ENCODE data around the gene IRX3.
A peak's percentile ranks its signal among the peaks of the same experiment; 100 is the strongest.

IRX3 gene

DNA sequence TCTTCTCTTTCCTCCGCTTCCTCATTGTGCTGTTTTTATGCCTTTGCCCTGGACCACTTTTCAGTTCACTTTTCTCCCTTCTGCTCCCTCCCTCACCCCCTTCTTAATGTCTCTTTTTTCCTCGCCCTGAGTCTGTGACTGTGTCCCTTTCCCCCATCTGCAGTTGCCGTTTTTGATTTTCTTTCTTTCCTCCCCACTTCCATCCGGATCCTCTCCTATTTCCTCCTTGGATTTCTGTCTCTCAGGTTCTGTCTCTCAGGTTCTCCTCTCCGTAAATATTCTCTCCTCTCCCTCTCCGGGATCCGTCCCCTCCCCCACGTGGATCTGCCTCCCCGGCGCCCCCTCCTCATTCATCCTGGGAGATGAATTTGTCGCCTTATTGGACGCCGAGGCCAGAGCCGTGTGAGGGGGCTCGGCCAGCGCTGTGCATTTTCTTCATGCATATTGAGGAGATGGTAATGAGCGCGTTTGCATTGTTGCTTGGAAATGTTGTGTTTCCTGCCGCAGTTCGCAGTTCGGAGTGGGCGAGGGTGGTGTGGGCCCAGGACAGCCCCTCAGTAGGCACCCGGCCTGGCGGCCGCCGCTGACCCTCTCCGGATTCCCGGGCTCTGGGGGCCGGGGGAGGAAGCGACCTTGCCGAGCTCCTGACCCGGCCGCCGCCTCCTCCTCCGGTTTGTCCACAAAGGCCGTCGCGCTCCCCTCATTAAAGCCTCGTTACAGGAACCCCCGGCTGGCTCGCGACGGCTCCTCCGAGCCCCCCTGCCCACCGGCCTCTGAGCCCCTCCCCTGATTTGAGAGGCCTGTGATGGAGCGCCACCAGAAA lies 4.5 kb upstream of the IRX3 start:
- no peak for DNase-seq

DNA sequence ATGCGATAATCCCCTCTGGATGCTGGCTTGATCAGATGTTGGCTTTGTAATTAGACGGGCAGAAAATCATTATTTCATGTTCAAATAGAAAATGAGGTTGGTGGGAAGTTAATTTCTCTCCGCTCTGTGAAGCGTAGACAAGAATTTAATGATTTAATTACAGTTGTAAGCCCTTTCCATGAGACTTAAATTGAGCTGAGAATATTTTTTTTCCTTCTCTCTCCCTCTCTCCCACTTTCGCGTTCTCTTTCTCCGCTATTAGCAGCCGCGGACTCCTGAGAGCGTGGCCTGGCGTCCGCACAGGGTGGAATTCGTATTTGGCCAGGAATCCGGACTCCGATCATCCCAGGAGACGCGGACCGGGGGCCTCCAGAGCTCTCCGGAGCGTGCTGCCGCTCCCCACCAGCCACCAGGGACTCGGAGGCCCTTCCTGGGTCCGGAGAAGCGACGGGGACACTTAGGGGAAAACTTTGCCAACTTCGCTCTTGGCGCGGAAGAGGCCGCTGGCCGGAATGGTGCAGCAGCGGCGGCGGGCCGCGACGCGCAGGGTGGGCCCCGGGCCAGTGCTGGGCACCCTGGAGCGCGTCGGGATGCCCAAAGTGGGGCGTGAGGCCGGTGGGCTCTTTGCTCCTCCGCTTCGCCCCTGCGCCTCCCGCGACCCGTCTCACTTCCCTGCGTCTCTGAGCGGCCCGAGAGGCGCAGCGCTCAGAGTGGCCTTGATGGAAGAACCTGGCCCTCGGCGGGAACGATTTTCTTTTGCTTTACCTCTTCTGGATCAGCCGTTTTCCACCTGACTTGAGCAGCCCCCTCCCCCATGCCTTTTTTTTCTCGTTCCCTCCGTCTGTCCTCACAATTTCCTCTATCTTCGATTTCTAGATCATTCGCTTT lies 3.6 kb upstream of the IRX3 start:
- DNase-seq: no peak

DNA sequence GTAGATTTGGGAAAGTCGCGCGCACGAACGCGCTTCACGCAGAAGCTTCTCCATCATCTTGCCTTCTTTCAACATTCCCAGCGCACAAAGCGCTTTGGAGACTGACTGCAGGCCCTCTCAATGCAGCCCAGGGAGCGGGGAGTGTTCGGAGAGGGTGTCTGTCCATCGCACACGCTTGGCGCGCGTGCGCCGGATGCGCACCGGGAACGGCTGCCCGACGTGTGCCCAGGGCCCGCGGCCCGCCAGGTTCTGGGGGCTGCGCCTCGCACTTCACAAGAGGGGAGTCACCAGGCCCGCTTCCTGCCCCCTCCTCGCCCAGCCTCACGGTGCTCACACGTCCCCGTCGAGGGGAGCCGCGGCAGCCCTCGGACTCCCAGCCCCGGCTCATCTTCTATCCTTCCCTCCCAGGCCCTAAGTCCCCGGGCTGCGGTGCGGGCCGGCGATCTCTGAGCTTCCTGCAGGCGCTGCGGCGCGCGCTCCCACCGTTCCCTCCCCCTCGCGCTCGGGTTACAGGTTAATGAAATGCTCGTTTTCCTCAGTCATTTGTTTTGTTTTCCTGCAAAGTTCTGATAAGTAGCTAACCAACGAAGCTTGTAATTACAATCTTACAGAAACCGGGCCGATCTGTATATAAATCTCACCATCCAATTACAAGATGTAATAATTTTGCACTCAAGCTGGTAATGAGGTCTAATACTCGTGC lies 2.8 kb upstream of the IRX3 start:
- no peak for DNase-seq

DNA sequence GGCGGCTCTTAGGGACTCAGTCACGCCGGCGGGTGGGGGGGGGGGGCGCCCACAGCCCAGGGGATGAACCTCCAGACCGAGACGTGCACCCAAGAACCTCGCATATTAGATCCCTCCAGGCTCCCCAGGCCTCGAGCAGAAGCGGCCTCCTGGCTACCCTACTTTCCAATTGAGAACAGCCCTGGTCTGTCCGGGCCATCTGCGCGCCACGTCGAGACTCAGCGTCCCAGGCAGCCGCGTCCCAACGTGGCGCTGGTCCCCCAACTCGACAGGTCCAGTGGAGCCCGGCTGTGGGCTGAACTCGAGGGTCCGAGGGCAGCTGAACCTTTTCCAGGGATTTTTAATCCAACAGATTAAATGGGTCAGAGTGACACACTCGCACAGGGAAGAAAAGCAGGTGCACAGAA lies 2.3 kb upstream of the IRX3 start:
- DNase-seq: no peak

DNA sequence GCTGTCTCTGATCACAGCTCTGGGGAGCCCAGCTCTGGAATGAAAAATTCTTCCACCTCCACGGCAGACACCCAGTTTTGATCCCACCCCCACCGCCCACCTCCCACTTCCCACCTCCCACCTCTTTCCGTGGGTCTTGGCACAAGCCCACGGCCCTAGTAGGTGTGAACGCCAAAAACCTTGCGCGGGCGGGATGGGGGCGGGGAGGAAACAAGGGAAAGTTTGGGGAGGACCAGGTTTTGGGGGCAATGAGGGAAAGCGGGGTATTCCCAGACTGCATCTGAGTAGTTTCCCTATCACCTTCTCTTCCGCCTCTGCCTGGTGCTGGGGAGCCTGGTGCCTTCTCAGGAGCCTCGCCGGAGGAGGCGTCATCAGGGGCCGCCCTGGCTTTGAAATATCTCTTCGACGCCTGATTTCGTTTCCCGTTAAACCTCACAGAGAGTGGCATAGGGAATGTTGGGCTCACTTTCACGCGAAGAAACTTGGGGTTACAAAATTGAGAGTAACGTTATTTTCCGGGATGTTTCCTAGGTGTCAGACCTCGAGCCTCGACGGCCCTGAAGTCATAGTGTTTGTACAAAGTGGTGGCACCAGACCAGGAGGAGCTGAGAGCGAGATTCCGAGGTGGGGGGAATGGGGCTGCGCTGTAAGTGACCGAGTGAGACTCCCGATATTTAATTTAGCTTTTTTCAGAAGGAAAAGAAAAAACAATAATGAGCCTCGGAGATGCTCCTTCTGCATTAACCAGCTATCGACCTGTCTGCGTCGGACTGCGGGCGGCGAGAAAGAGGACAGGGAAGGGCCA lies 1.6 kb upstream of the IRX3 start:
- DNase-seq: no peak

DNA sequence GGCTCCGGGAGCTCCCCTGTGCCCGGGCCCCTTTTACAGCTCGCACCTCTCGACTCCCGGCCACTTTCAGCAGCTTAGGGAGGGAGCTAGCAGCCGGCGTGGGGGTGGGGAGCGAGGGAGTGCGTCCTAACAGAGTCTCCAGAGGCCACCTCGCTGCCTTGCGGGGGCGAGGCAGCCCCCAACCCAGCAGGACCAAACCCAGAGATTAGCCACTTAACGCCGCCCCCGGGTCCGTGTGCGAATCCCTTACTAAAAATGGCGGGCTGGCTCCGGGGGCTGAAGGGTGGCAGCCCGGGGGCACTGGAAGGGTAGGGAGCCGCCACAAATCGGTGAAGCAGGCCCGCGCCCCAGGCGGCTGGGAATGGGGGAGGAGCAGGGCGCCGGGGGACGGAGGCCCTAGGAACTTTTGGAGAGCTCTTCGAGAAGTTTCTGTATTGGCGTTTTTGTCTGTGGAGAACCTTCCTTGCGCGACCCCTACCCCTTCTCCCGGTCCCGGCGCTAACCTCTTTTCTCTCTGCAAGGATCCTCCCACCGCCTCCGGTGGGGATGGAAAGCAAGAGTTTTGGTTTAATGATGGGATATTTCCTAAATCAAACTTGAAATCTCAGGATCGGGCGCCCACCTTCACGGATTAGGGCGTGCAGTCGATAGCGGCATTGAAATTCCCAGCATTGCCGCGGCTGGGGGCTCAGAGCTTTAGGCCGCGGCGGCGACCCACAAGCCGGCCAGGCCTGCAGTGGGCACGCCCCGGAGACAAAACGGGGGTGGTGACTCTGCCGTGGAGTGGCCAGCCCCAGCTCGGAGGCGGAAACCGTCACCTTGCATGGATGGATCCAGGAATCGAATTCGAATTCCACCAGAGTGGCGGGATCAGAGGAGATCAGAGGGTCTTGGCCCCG lies 793 bp upstream of the IRX3 start:
- DNase-seq: no peak

DNA sequence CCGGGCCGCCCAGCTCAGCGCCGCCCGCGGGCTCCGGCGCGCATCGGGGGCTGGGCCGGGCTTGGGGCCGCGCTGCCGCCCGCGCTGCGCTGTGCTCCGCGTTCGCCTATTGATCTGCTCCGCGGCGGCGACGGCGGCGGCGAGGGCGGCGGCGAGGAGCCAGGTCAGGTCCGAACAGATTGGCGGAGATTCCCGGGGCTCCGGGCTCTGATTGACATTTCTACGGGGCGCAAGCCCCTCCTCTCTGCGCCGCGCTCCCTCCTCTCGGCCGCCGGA lies 559 bp downstream of the IRX3 start:
- peak; percentile 56 for DNase-seq

DNA sequence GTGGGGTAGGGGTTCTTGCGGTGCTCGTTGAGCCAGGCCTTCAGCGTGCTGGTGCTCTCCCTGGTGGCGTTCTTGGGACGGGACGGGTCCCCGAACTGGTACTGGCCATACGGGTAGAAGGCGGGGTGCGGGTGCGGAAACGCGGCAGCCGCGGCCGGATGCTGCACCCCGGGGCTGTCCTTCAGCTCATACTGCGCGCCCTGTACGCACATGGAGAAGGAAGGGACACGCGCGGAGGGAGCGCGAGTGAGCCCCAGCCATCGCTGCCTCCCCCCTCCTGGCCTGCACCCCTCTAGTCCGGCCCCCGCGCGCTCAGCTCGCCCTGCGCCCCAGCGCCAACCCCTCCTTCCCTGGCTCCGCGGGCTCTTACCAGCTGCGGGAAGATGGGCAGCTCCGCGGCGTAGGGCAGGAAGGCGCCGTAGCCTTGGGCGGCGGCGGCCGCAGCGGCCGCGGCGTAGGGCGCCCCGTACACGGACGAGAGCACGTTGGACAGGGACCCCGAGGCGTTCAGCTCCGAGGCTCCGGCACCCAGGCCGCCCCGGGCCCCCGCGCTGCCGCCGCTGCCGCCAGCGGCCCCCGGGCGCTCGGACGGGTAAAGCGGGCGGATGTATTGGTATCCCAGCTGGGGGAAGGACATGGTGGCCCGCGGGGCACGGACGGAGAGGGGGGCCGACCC lies 1.0 kb downstream of the IRX3 start:
- DNase-seq: peak; percentile 59

DNA sequence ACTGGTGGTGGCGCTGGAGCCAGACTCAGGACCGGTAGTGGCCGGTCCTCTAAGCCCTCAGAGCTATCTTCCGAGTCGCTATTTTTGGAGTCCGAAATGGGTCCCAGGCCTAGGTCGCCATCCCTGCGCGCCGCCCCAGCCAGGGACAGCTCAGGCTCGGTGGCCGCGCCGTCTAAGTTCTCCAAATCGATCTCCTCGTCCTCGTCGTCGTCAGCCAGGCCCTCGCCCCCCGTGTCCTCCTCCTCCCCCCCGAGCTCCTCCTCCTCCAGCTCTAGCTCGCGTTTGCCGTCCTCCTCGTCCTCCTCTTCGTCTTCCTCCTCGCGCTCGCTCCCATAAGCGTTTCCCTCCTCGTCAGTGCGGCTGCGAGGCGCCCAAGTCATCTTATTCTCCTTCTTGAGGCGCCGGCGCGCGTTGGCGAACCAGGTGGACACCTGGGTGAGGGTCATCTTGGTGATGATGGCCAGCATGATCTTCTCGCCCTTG lies 1.6 kb downstream of the IRX3 start:
- no peak for DNase-seq

DNA sequence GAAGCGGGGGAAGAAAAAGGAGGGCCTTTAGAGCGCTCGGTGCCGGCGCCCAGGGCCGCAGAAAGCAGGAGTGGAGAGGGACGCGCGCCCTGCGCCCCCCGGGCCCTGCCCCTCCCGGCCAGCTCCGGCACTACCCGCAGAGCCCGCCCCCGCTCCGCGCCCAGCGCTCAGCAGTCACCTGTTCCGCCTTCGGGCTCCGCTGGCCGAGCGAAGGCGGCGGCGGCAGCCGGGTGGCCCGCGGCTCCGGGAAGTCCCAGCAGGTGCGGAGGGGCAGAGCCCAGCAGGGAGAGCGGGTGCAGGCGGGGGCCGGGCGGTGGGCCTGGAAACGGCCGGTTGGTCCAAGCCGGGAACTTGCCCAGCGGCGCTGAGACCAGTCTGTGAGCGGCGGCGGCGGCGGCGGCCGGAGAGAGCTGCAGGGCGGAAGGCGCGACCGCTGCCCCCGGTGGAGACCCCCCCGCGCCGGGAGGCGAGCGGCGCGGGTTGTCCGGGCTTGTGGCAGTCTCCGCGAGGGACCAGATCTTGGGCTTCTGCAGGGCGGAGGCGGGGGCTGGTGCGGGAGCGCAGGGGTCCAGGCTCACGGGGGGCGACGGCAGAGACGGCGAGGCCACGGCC lies 2.2 kb downstream of the IRX3 start:
- DNase-seq: no peak

DNA sequence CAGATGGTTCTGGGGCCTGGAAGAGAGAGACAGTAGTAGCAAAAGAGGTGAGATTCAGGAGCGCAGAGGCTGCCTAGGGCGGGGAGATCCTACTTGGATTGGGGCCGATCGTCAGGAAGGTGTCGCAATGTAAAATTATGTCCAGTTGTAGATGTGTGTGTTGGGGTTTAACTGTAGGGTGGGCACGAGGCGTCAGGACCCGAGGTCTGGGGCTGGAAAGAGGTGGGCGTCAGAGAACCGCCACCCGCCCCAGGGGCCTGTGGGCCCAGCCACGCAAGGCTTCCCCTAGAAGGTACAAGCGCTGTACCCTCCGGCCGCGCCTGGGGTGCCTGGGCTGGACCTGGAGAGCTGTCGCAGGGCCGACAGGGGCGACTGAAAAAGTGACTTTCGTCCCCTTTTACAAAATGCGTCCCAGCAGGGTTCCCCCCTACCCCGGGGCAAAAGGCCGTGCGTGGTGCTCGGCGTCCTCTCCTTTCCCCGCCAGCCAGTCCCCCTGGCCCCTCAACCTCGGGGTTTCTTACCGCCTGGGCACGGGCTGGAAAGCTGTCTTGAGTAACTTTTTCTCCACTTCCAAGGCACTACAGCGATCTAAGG lies 2.8 kb downstream of the IRX3 start:
- DNase-seq: no peak

DNA sequence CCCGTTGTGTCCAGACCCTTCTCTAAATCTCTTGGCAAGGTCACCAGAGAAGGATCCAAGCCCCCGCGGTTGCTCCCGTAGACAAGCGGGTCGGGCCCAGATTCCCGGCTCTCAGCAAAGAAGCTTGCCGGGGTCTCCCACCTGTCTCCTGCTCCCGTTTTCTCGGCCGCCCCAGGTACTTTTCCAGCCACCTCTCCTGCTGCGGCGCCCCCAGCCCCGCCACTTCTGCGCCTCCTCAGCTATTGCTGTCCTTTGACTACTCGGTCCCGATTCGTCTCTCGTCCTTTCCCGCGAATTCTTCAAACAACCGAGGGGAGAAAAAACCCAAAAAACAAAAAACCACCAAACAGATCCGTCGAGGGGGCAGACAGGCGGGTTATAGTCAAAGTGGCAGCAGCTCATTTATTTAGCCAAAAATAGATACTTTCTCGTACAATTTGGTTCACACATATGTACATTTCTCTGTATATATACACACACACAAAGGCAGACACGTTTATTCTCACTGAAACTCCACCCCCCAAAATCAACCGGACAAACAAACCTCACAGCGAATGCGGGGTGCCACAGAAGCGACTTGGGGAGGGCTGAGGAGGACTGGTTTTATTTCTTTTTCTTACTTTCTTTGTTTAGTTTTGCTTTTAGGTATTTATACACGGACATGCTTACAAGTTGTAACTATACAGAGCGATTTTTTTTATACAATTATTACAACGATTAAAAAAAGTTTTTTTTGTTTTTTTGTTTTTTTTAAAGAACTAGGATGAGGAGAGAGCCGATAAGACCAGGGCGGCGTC lies 3.5 kb downstream of the IRX3 start:
- DNase-seq: no peak

DNA sequence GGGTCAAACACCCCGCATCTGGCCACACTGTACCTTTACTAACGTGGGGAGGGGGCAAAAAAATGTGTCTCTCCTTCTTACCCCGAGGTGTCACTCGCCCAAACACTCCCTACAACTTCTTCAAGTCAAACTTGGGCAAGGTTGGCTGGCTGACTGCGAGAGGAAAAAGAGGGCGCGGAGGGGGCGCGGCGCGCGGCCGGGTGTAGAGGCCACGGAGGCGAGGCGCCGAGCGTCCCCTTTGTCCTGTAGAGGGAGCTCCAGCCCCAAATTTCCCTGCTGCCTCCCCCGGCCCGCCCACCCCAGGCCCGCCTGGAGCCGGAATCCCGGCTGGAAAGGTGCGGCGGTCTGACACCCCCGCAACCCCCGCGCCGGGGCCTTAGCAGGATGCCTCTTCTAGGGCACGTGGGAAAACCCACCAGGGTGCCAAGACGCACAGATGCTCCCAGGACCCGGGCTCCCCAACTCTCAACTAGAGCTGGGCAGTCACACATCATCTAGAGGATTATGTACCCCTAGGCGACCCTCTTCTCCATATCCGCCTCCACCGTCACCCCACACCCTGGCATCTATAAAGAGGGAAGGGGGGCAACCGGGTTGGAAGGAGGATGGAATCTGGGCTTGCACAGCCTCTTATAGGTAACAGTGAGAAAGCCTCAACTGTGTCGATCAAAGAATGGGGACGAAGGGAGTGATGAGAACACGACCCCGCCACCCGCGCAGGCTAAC lies 4.2 kb downstream of the IRX3 start:
- peak; percentile 59 for DNase-seq

DNA sequence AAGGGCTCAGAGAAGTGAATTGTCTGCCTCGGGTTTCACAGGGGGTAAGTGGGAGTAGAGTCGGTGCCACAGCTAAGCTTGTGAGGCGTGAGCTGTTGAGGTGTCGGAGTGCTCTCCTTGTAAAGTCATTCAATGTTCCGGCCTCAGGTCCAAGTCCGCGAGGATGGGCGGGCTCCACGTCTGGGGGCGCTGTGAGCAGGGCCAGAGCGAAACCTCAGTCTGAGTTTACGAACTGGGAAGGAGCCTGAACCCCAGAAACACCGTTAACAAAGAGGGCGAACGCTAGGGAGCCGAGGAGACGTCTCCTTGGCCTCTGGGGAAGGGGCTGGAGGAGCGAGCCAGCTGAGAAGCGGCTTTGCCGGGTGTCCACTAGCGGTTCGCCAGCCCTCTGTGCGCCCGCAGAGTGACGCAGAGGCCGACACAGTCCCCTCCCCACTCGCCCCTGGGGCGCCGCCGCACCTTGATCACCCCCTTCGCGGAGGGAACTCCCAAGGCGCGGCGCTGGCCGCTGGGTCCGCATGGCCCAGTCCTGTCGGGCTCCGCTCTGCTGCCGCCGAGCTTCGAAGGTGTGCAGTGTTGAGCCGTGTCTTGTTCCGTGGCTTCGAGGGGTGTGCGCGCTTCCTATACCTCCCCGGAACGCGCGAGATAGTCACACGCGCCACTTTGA lies 4.9 kb downstream of the IRX3 start:
- no peak for DNase-seq

DNA sequence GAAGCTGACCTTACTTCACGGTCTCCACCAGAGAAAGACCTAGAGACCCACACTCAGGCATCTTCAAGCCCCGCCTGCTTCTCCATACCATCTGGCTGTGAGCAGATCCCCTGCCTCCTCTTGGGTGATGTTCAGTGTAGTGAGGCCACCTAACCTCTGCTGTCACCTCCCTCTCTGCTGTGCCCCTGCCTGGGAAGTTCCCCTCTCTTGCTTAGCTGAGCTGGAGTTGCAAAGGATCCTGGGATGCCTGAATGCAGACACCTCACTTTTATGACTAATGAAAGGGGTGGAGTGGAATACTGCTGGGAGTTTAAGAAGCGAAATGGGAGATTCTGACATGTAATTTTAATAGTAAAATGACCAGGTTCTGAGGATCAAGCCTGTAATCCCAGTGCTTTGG lies 5.8 kb downstream of the IRX3 start:
- peak; percentile 24 for DNase-seq

DNA sequence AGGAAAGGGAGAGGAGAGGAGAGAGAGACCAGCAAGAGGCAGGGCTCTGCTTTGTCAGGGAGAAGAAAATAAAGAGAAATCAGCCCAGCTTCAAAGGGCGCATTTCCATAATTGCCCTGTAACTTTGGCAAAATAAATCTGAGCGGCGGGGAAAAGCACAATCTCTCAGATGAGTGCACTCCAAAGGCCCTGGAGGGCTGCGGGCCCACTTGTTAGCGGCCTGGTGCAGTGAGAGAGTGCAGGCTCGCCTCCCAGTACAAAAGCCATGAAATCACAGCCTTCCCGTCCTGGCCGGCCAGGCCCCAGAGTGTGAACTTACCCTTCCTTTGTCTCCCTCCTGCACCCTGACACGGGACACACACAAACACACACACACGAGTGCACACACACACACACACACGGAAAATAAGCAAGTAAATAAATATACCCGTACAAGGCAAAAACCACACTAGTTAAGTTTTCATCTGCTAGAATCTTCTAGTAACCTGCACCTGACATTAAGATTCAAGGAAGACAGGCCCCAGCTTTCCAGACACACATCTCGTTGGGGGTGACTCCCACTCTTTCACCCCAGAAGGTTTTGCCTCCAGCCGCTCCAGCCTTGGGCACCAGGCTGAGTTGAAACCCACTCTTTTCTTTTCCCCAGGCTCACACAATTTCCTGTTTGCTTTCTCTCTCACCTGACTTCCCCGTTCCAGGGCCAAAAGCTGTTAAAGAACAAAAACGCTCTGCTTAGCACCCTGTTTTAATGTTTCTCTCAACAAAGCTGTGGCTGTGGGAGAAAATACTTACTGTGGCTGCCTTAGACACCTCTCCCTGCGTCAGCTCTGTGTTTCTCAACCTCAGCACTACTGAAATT lies 8.5 kb downstream of the IRX3 start:
- DNase-seq: no peak

DNA sequence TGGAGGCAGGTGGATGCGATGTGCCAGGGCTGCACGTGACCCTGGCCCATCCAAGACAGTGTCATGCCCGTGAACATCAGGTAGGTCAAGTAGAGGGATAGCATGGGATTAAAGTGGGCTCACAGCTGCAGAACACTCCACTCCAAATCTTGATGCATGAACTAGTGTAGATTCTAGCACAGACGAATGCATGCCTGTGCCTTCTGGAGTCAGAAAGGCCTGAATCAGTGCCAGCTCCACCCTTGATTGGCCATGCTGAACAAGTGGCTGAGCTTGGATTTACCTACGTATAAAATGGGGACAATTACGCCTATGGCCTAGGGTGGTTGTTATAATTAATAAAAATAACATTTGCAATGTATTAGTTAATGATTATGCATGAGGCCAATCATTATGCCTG lies 10.6 kb downstream of the IRX3 start:
- DNase-seq: no peak
